Measurements from ENCODE around the gene CNTNAP3. TPM values are rescaled to one million over a fixed set of nuclear protein-coding genes. Genes with fewer than 3 reads are reported as not detected.
A peak's percentile ranks its signal among the peaks of the same experiment; 100 is the strongest.
"Not testable (repeated sequence)": the region's sequence is repeated elsewhere in the genome, so short reads cannot be mapped to it uniquely, and the experiment has no call there.

The CNTNAP3 gene
- polyA plus RNA-seq, 2 of the 4 experiments (the other 2 are of a cell fraction): 9.8 to 39.5 TPM

DNA sequence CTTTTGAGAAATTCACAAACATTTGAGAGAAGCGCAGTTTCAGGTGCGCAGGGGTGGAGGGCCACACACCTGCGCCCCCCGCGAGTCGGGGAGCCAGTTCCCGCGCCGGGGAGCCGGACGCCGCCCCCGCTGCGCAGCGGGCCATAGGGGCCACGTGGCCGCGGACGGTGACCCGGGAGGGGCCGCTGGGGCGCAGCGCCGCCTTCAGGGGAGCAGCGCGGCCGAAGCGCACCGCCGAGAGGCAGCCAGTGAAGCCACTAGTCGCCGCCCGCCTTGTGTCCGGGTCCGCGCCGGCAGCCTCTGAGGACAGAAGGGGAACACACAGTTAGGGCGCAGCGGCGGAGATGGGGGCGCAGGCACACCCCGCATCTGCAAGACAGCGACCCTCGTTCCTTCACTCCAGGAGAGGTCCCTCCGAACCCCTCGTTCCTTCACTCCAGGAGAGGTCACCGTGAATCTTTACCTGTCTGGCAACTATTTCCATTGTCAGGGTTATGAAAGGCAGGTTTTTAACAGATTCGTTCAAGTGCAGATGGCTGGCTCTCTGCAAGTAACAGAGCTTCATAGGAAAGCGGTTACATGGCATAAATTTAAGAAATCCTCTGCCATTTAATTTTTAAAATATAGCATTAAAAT is 209.2 kb downstream of the CNTNAP3 start:
- peak in 1 of 2 experiments; percentile 3 for DNase-seq (ENCODE audit: low read depth in 1 of 2, low spot score in 1 of 2)
- H3K4me3 ChIP-seq, CTCF ChIA-PET, H3K9me3 ChIP-seq, H3K27ac ChIP-seq, H3K4me2 ChIP-seq, POLR2A ChIA-PET, FAIRE-seq, H3K4me1 ChIP-seq: not testable (repeated sequence)
- WGBS (ENCODE audit: missing lambda C conversion rate): 90% methylated on average over 49 of the region's 49 CpGs
- peak; percentile 68 to 75; a peak in 5 of 6 replicates for ATAC-seq

- H3K27ac ChIP-seq; POLR2A ChIA-PET; CTCF ChIA-PET; H3K9me3 ChIP-seq; H3K4me2 ChIP-seq; DNase-seq (ENCODE audit: low read depth in 1 of 2, low spot score in 1 of 2); H3K4me3 ChIP-seq; FAIRE-seq; H3K4me1 ChIP-seq: not testable (repeated sequence)
- 91% methylated on average over 8 of the region's 8 CpGs for WGBS (ENCODE audit: missing lambda C conversion rate)
- ATAC-seq: peak; percentile 13 to 27; a peak in 1 of 6 replicates
Measured at GRCh38 chr9:39073537-39073936, 214.4 kb downstream of the CNTNAP3 start.

DNA sequence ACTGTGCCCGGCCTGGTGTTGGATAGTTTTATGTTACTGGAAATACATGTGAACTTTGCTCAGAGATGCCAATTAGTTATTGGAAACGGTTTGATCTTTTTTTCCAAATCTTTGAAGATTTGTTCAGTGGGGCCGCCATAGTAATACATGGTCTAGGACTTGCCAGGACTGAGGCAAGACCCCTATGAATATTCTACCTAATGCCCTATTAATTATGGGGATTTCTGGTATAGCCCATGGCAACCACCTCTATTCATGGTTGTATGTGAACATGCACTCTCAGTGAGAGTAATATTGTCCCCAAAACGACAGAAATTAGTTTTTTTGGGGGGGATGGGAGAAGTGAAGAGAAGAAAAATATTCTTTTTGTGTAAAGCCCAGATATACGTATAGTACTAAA is 220.3 kb downstream of the CNTNAP3 start:
- ATAC-seq; H3K9me3 ChIP-seq; H3K4me3 ChIP-seq; FAIRE-seq; POLR2A ChIA-PET; H3K4me1 ChIP-seq; H3K4me2 ChIP-seq; H3K27ac ChIP-seq; DNase-seq (ENCODE audit: low read depth in 1 of 2, low spot score in 1 of 2); CTCF ChIA-PET: not testable (repeated sequence)
- 87% methylated on average over 5 of the region's 5 CpGs for WGBS (ENCODE audit: missing lambda C conversion rate)

DNA sequence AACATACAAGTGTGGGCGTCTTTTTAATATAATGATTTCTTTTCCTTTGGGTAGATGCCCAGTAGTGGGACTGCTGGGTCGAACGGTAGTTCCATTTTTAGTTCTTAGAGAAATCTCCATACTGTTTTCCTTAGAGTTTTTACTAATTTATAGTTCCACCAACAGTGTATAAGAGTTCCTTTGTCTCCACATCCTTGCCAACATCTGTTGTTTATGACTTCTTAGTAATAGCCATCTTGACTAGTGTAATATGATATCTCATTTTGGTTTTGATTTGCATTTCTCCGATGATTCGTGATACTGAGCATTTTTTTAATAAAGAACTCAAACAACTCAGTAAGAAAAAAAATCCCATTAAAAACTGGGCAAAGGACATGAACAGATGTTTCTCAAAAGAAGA is 225.0 kb downstream of the CNTNAP3 start:
- ATAC-seq; H3K4me3 ChIP-seq; CTCF ChIA-PET; POLR2A ChIA-PET; FAIRE-seq; H3K9me3 ChIP-seq; H3K4me2 ChIP-seq; H3K4me1 ChIP-seq; DNase-seq (ENCODE audit: low read depth in 1 of 2, low spot score in 1 of 2); H3K27ac ChIP-seq: not testable (repeated sequence)
- WGBS (ENCODE audit: missing lambda C conversion rate): 88% methylated on average over 5 of the region's 5 CpGs

DNA sequence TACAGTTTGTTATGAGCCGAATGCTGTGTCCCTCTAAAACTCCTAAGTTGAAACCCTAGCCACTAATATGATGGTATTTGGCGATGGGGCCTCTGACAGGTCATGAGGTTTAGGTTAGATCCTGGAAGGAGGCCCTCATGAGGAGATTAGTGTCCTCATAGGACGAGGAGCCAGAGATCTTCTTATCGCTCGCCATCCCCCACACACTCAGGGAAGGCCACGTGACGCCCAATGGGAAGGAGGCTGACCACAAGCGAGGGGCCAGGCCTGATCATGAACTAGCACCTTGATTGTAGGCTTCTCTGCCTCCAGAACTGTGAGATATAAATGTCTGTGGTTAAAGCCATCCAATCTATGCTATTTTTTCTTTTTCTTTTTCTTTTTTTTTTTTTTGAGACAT is 233.5 kb downstream of the CNTNAP3 start:
- H3K27ac ChIP-seq; H3K4me2 ChIP-seq; FAIRE-seq; H3K9me3 ChIP-seq; ATAC-seq; H3K4me3 ChIP-seq; H3K4me1 ChIP-seq; DNase-seq (ENCODE audit: low read depth in 1 of 2, low spot score in 1 of 2); CTCF ChIA-PET; POLR2A ChIA-PET: not testable (repeated sequence)
- 82% methylated on average over 8 of the region's 8 CpGs for WGBS (ENCODE audit: missing lambda C conversion rate)

DNA sequence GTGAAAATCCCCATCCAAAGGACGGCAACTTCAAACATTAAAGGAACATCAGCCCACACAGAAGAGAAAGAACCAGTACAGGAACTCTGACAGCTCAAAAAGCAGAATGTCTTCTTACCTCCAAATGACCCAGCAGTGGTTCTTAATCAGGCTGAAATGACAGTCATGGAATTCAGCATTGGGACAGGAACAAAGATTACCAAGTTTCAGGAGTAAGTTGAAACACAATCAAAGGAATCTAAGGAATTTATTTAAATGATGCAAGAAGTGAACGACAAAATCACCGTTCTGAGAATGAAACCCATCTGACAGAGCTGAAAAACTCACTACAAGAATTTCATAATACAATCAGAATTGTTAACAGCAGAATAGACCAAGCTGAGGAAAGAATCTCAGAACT is 241.1 kb downstream of the CNTNAP3 start:
- POLR2A ChIA-PET; H3K9me3 ChIP-seq; CTCF ChIA-PET; ATAC-seq; FAIRE-seq; DNase-seq (ENCODE audit: low read depth in 1 of 2, low spot score in 1 of 2); H3K4me2 ChIP-seq; H3K27ac ChIP-seq; H3K4me1 ChIP-seq; H3K4me3 ChIP-seq: not testable (repeated sequence)
- WGBS (ENCODE audit: missing lambda C conversion rate): 60% methylated on average over 3 of the region's 3 CpGs

GRCh38 chr9:39042352-39042803 is 245.6 kb downstream of the CNTNAP3 start:
- DNase-seq (ENCODE audit: low read depth in 1 of 2, low spot score in 1 of 2); H3K4me3 ChIP-seq; CTCF ChIA-PET; H3K27ac ChIP-seq; FAIRE-seq; ATAC-seq; H3K4me1 ChIP-seq; H3K4me2 ChIP-seq; POLR2A ChIA-PET; H3K9me3 ChIP-seq: not testable (repeated sequence)
- WGBS (ENCODE audit: missing lambda C conversion rate): 87% methylated on average over 20 of the region's 27 CpGs

DNA sequence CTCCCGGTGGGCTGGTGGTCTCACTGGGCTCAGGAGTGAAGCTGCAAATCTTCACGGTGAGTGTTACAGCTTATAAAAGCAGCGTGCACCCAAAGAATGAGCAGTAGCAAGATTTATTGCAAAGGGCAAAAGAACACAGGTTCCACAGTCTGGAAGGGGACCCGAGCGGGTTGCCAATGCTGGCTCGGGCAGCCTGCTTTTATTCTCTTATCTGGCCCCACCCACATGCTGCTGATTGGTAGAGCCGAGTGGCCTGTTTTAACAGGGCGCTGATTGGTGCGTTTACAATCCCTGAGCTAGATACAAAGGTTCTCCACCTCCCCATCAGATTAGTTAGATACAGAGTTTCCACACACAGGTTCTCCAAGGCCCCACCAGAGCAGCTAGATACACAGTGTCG is 246.2 kb downstream of the CNTNAP3 start:
- H3K4me2 ChIP-seq; ATAC-seq; H3K9me3 ChIP-seq; CTCF ChIA-PET; H3K4me3 ChIP-seq; DNase-seq (ENCODE audit: low read depth in 1 of 2, low spot score in 1 of 2); H3K27ac ChIP-seq; H3K4me1 ChIP-seq; POLR2A ChIA-PET; FAIRE-seq: not testable (repeated sequence)
- 82% methylated on average over 10 of the region's 10 CpGs for WGBS (ENCODE audit: missing lambda C conversion rate)

DNA sequence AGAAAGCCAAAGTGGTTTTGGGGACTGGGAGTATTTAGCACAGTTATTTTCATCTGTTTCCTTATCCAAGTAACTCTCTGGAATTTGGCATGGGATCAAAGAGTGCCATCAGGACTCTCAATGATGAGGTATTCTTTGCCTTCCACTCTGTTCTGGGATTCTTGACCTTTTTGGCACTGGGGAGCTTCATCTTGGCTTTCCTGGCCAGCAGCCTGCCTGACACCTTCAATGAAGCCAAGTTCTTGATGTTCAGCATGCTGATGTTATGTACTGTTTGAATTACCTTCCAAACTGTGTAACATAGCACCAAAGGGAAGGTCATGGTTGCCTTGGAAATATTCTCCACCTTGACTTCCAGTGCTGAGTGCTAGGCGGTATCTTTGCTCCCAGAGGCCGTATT is 248.8 kb downstream of the CNTNAP3 start:
- FAIRE-seq; H3K4me2 ChIP-seq; POLR2A ChIA-PET; H3K27ac ChIP-seq; H3K4me3 ChIP-seq; H3K9me3 ChIP-seq; H3K4me1 ChIP-seq; DNase-seq (ENCODE audit: low read depth in 1 of 2, low spot score in 1 of 2); CTCF ChIA-PET: not testable (repeated sequence)
- 63% methylated on average over 2 of the region's 2 CpGs for WGBS (ENCODE audit: missing lambda C conversion rate)
- ATAC-seq: peak; percentile 51 to 65; a peak in 5 of 6 replicates

DNA sequence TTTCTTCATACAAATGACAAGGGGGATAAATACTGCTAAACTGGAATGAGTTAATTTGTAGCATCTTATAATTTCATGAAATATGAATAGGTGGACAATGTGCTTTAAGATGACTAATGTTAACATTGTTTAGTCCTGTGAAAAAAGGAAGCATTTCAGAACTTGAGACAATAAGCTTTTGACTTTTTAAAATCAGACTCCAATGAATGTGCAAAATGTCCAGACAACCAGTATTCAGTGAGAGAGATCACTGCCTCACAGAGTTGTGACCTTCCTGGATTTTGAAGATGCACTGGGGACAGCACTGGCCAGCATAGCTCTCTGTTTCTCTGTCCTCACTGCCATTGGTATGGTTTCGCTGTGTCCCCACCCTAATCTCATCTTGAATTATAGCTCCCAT is 249.7 kb downstream of the CNTNAP3 start:
- POLR2A ChIA-PET; H3K27ac ChIP-seq; DNase-seq (ENCODE audit: low read depth in 1 of 2, low spot score in 1 of 2); ATAC-seq; FAIRE-seq; H3K4me1 ChIP-seq; H3K9me3 ChIP-seq; H3K4me2 ChIP-seq; CTCF ChIA-PET; H3K4me3 ChIP-seq: not testable (repeated sequence)
- 87% methylated on average over 1 of the region's 1 CpG for WGBS (ENCODE audit: missing lambda C conversion rate)

DNA sequence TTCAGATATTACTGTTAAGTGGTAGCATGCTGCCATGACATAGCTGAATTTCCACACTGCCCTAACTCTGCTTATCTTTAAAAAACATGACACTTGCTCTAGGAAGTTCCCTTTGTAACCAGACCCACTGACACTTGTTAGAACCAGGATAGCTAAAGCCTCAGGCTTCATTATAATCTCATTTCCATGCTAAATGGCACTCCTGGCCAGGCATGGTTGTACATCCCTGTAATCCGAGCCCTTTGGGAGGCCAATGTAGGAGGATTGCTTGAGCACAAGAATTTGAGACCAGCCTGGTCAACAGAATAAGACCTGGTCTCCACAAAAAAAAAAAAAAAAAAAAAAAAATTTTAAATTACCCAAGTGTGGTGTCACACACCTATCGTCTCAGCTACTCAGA is 254.1 kb downstream of the CNTNAP3 start:
- H3K9me3 ChIP-seq; FAIRE-seq; POLR2A ChIA-PET; H3K4me2 ChIP-seq; H3K4me3 ChIP-seq; CTCF ChIA-PET; H3K27ac ChIP-seq; ATAC-seq; DNase-seq (ENCODE audit: low read depth in 1 of 2, low spot score in 1 of 2); H3K4me1 ChIP-seq: not testable (repeated sequence)
- WGBS (ENCODE audit: missing lambda C conversion rate): 79% methylated on average over 2 of the region's 2 CpGs

Data from A549 (cell line).